Measurements from ENCODE around the gene ATAD1.
"Not testable (repeated sequence)": the region's sequence is repeated elsewhere in the genome, so short reads cannot be mapped to it uniquely, and the experiment has no call there.

ATAD1 gene

GRCh38 chr10:87753995-87754866 is 63.8 kb downstream of the ATAD1 start:
- DNase-seq (ENCODE audit: low spot score), result no peak

- no peak for DNase-seq (ENCODE audit: low spot score)
These were observed 65.5 kb downstream of the ATAD1 start for GRCh38 chr10:87752566-87752965.

- no peak for DNase-seq (ENCODE audit: low spot score)
These were observed 66.8 kb downstream of the ATAD1 start for GRCh38 chr10:87751274-87751673.

GRCh38 chr10:87750817-87751216 is 67.2 kb downstream of the ATAD1 start:
- no peak for DNase-seq (ENCODE audit: low spot score)

- DNase-seq (ENCODE audit: low spot score), result no peak
These were observed 67.9 kb downstream of the ATAD1 start for GRCh38 chr10:87750001-87750671.

- DNase-seq (ENCODE audit: low spot score), result not testable (repeated sequence)
These were observed 69.8 kb downstream of the ATAD1 start for GRCh38 chr10:87748244-87748643.

GRCh38 chr10:87746911-87747310 is 71.1 kb downstream of the ATAD1 start:
- DNase-seq (ENCODE audit: low spot score), result no peak

GRCh38 chr10:87744606-87745005 is 73.4 kb downstream of the ATAD1 start:
- no peak for DNase-seq (ENCODE audit: low spot score)

- DNase-seq (ENCODE audit: low spot score), result peak; percentile 37
These were observed 74.9 kb downstream of the ATAD1 start for GRCh38 chr10:87742992-87743610.

GRCh38 chr10:87740254-87740655 is 77.8 kb downstream of the ATAD1 start:
- no peak for DNase-seq (ENCODE audit: low spot score)

GRCh38 chr10:87739703-87740102 is 78.3 kb downstream of the ATAD1 start:
- DNase-seq (ENCODE audit: low spot score), result no peak

- not testable (repeated sequence) for DNase-seq (ENCODE audit: low spot score)
These were observed 79.8 kb downstream of the ATAD1 start for GRCh38 chr10:87738253-87738652.

- peak; percentile 36 for DNase-seq (ENCODE audit: low spot score)
These were observed 82.8 kb downstream of the ATAD1 start for GRCh38 chr10:87734987-87735827.

- DNase-seq (ENCODE audit: low spot score), result no peak
These were observed 84.9 kb downstream of the ATAD1 start for GRCh38 chr10:87733081-87733480.

GRCh38 chr10:87729940-87730339 is 88.1 kb downstream of the ATAD1 start:
- DNase-seq (ENCODE audit: low spot score), result no peak

GRCh38 chr10:87724789-87725188 is 93.2 kb downstream of the ATAD1 start:
- DNase-seq (ENCODE audit: low spot score), result no peak

- DNase-seq (ENCODE audit: low spot score), result peak; percentile 18
These were observed 94.5 kb downstream of the ATAD1 start for GRCh38 chr10:87723500-87723899.

GRCh38 chr10:87722716-87723115 is 95.3 kb downstream of the ATAD1 start:
- DNase-seq (ENCODE audit: low spot score), result no peak

- no peak for DNase-seq (ENCODE audit: low spot score)
These were observed 96.2 kb downstream of the ATAD1 start for GRCh38 chr10:87721781-87722180.

GRCh38 chr10:87720665-87721064 is 97.4 kb downstream of the ATAD1 start:
- no peak for DNase-seq (ENCODE audit: low spot score)

- DNase-seq (ENCODE audit: low spot score), result no peak
These were observed 101.7 kb downstream of the ATAD1 start for GRCh38 chr10:87716348-87716670.

All from HuH-7 (cell line).